Stimulated activated CD8-positive, alpha-beta memory T cell treated with anti-CD3 and anti-CD28 coated beads, Interleukin-15, amount 100 ng/mL, for 24 hours (primary cell): ENCODE measurements around the gene IFRD1.

Experiments
- DNase-seq: peaks from one replicate; pipeline ENCODE4 v3.0.0-alpha.2; 2020; ENCODE audit warnings: low read depth

The IFRD1 gene

DNA sequence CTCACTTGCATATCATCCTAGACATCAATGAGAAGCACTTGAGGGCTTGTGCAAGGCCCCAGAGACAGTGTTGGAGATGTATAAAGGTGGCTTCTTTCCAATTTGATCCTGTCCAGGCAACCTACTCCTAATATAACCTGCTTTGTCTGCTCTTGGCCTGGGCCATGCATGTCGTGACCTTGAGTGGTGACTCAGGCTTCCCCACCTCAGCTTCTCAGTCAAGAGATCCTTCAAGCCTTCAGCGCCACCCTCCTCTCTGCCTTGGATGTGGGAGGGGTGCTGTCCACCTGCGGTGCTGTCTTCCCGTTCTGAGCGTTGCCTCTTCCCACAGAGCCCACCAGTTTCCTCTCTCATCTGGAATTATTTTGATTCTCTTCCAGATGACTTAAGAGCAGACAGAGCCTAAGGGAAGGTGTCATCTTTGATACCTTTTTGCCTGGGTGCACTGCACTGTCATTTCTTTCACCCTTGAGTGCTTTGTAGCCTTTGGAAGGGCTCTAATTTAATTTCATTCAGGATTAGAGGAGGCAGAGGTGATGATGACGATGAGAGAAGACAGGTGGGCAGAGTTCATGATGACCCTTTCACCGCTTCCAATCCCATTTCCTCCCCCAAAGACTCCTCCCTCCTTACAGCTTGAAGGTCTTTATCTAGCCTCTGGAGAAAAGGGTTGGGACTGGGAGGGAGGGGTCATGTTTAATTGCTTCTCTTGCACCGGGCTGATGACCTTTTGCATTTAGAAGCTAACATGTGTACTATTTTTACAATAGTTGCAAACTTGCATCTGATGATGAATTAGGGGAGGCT, 37.4 kb downstream of the IFRD1 start:
- DNase-seq = no peak

DNA sequence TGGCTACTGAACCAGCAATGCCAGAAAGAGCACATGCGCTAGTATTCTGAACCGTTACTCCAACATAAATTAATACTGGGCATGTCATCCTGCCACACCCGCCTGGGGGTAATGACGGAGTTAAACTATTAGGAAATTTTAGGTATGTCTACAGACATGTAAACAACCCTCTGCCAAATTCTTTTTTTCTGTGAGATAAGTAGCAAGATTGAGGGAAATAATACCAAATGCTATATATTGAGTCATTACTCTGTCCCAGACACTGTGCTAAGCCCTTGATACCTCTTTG, 37.9 kb downstream of the IFRD1 start:
- no peak for DNase-seq

DNA sequence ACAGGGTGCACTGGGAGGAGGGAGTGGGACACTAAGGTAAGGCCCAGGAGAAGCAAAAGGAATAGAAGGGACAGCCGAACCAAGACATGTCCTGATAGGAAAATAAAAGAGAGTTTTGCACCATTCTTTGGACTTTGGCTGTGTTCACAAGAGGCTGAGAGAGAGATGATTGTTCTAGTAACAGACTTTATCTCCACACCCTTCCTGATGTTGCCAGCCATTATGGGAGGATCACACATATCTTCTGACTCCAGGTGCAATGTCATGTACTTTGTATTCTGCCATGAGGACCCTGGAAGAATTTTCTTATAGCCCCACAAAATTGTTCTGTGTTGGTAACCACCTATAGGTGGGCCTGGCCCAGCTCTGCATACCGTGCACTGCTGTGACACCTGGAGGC, 41.9 kb downstream of the IFRD1 start:
- DNase-seq = no peak

DNA sequence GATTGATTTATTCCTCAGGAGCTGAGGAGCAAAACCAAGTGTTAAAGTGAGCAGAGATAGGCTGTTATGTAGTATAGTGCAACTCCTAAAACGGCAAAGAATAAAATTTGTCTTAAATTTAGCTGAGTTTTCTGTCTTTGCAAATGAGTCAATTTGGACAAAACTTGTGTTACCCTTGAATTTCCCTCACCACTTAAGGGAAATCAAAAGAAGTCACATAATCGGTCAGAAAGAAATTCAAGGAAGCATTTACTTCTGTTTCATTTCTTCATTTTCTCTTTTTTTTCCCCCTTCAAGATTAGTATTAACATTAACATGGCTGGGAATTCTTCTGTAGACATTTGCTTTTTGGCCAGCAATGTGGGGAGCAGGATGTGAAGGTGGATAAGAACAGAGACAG, 44.4 kb downstream of the IFRD1 start:
- no peak for DNase-seq

DNA sequence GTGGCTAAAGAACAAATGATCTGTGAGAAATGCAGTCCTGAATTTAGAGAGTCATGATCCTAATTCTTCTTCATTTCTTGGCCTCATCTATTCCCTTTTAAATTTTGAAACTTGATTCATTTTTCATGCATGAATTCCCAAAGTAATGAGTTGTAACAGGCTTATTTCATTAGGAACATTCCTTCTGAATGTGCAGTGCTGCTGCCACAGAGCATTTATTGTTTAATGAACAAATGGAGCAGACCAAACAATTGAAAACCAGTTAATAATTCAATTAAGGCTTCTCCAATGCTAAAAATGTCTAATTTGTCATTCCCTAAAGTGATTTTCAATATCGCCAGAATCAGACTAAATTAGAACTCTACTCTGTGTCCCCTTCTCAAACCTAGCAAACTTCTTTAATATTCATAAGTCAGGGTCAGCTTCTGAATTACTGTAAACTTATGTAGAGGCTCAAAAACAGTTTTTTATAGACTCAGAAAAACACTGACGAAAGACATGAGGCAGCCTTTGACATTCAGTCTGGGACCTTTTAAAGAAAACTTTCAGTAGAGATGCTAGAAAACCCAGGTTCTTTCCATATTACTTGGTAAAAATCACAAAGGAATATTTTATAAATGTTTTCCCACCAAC, 45.0 kb downstream of the IFRD1 start:
- no peak for DNase-seq

DNA sequence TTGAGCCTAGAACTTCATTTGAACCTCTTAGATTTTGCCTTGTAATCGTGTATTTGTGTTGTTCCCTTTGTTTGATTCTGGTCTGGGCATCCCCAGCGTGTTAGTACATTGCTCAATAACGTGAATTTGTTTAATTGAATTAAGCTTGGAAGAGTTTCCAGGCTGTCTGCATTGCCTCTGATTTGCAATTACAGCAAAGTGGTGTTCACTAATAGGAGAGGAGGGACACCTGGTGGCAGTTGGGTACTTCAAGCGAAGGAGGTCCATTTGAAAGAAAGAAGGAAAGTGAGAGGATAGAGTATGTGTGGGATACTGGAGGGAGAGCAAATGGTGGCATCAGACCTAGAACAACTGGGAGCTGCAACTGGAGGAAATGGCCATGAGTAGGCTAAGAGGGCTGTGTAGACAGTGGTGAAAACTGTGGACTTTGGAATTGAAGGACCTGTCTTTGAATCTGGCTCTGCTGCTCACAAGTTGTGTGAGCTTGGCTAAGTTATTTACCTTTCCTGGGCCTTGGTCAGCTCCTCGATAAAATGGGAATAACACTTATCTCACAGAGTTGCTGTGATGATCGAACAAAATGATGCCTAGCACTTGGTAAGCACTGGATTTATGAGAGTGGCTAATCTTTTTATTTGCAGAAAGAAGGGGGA, 45.7 kb downstream of the IFRD1 start:
- no peak for DNase-seq

DNA sequence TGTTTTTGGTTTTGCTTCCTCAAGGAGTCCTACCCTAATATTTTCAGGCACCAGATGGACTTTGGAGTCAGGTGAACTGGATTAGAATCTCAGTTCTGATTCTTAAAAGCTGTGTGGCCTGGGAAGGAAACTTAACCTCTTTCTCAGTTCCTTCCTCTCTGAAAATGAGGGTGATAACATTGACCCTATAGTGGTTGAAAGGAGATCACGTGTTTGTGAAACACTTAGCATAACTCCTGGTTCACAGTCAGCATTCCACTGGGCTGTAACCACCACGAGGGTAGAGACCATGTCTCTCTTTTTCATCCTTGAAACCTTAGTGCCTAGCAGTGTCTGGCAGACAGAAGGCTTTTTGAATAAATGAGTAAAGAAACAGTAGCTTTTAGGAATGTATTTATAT, 47.2 kb downstream of the IFRD1 start:
- no peak for DNase-seq

DNA sequence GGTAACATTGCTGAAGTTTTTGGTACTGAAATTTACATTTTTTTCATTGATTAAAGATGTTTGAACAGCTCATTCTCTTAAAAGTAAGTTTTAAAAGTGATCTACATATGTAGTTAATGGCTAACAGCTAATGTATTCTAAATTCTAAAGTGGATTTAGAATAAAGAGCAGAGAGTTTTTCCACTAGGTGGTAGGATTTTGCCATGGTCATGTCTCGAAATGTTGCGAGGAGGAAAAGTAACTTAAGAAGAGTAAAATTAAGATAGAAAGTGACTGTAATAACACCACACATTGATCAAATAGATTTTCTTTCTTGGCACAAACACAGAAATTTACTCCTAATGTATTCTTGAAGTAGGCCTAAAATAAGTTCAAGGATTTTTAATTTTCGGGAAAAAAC, 50.4 kb downstream of the IFRD1 start:
- no peak for DNase-seq

DNA sequence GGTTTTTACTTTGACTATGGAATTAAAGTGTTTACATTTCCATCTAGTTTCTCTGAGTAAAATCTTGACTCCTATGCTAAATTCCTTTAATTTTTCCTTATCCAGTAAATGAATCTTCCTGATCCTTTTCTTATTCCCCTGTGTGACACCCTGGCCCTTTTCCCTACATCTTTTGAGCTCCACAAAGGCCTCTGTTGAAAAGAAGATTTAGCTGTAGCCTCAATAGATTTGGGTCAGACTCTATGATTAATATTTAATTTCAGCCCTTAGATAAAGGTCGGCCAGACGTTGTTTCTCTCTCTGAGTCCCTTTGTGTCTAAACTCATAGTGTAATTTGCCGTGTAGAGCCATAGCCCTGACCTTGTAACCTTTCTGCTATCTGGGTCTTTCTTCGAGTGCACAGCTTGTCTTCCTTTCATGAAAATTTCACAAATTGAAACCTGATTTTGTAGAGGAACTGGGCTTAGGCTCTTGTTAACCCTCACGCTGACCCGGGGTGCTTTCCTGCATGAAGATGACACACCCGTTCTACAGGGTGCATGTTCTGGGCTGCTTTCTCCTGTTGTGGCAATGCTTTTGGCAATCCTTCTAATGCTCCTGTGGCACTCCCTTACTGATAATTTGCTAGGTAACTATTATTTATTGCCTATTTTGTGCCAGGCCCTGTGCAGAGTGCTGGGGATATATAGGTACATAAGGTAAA, 51.7 kb downstream of the IFRD1 start:
- no peak for DNase-seq

DNA sequence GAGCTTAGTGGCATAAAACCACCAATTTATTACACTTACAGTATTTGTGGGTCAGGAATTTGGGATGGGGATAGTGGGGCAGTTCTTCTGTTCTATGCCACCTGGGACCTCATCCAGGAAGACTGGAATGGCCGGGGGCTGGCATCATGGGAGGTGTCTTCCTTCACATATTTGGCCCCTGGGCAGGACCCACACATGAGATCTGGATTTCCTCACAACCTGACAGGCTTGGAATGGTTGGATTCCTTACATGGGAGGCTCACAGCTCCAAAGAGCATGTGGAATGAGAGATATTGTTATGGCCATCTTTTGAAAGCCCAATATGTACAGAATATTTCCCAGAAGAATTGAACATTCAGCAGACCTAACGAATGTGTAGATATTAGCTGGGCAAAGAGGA, 52.4 kb downstream of the IFRD1 start:
- no peak for DNase-seq

DNA sequence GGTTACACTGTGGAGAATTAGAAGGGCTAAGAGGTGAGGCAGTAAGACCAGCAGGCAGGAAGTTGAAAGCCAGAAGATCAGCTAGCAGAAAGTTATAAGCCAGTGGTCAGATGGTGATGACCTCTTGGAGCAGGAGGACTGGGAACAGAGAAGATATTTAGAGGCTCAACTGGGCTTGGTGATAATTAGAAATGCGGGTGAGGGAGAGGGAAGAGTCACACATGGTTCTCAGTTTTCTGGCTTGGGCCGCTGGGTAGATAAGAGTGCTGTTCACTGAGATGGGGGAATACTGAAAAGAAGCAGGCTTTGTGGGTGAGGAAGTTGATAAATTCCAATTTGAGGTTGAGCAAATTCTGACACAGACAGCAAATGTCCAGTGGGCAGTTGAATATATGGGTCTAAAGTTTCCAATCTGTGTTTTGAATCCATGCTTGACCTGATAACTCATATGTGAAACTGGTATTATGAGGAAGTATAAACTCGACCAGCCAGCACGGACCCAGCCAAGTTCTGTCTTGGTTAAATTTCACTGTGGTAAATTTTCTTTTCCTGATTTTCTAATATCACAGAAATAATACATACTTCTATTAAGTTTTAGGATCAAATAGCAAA, 53.2 kb downstream of the IFRD1 start:
- DNase-seq = no peak

DNA sequence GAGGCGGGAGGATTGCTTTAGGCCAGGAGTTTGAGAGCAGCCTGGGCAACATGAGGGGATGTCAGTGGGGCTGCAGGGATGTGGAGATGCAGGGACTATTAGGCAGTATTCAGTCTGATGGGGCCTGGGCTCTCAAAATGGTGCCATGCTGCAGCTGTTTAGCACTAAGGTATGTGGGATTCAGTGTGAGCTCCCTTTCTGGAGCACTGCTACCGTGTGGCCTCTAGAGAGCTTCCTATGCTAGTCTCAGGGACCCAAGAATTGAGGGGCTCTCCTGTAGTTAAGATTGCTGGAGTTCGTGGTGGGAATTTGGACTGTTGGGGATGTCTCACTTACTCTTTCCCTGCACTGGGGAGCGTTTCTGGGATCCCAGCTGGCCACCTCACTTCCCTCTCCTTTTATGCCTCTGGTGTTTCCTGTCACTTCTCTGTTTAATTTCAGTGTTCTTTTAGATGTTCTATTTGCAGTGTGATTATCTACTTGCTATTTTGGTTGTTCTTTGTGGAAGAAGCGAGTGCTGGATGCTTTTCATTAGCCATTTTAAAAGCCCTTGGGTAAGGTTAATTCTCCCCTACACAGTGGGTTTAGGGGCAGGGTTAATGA, 53.9 kb downstream of the IFRD1 start:
- DNase-seq = no peak

DNA sequence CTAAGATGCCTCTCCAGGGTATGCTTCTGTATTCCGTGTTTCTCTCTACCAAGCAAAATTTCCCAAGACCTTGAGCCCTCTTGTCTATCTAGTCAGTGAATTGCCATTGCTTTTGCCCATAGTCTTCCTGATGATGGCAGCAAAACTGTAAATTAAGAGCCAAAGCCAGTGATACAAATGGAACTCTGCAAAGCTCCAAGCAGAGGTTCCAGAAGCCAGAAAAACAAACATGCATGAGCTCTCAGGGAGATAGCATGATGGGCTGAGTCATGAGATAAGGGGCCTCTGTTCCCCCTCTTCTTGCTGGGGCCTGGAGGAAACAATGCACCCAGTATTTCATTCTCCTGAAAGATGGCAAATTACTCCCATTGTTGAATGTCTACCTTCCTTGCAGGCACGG, 55.2 kb downstream of the IFRD1 start:
- no peak for DNase-seq

DNA sequence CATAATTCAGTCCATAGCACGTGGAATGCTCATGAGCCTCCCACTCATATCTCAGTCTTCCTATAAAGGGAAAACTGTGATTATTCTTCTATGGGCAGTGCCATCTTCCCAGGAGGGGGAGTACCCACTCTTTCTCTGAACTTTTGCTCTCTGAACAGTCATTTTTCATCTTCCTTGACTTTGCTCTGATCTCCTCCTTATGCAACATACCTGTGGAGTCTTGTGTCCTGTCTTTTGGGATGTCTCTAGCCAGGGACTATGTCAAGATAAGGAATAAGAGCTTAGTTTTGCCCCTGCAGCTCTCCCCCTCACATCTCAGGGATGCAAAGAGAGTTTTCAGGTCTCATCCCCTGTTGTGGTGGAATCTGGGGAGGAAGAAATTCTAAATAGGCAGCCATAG, 58.1 kb downstream of the IFRD1 start:
- DNase-seq = no peak

DNA sequence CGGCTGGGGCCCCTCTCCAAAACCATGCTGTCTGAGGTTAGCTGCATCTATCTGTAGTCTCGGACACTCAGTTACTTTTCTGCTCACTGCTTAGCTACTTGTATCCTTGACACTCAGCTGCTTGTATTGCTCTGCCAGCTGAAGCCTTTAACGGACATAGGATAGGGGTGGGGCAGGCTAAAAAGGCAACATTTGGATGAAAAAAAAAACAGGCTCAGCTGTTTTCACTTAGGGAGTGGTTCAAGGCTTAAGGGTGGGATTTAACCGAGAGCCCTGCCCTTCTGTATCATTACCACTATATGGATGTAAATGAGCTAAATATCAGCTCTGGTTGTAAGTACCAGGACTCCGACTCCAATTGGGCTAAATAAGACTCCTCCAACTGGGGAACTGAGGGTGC, 59.1 kb downstream of the IFRD1 start:
- no peak for DNase-seq

DNA sequence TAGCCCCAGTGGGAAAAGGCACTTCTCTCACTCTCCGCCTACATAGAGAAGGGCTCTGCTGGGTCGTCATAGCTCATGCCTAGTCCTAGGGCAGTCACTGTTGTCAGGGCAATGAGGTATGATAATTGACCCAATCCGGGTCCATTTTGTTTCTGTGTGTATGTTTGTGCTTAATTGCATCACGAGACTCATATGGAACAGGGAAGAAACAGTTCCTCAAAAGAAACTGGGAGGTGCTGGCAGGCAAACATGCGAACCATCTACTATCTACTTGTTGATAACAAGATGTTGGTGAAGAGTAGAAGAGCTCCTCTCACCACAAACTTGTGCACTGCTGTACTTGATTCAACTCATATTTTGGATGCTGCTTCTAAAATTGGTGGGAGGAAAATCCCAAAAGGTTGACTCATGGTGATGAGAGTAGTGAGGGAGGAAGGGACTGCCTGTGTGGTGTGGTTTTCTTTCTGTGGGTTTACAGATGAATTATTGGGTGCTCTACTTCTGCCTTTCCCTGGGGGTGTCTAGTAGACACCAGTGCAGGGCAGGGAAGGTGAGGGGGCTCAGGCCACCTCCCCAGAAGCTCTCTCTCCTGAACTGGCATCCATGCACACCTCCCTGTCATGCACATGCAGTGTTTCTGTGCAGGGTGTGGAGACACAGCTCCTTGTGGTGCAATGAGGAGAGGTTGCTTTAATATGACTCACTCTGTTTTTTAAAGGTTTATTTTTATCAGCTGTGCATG, 59.9 kb downstream of the IFRD1 start:
- DNase-seq = no peak

DNA sequence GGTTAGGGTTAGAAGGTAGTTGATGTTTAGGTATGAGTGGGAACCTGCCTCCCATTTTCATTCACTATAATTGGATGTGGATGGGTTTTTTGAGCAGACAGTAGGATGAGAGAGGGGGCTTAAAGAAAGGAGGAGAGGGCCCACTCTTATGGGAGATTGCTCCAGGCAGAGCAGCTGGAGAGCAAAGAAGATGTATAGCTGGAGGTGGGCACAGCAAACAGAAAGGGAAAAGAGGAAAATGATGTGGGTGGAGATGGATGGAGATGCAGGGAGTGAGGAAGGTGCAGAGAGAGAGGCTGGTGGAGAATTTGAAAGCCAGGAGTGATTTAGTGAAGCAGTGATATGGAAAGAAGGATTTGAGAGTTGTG, 60.5 kb downstream of the IFRD1 start:
- no peak for DNase-seq

DNA sequence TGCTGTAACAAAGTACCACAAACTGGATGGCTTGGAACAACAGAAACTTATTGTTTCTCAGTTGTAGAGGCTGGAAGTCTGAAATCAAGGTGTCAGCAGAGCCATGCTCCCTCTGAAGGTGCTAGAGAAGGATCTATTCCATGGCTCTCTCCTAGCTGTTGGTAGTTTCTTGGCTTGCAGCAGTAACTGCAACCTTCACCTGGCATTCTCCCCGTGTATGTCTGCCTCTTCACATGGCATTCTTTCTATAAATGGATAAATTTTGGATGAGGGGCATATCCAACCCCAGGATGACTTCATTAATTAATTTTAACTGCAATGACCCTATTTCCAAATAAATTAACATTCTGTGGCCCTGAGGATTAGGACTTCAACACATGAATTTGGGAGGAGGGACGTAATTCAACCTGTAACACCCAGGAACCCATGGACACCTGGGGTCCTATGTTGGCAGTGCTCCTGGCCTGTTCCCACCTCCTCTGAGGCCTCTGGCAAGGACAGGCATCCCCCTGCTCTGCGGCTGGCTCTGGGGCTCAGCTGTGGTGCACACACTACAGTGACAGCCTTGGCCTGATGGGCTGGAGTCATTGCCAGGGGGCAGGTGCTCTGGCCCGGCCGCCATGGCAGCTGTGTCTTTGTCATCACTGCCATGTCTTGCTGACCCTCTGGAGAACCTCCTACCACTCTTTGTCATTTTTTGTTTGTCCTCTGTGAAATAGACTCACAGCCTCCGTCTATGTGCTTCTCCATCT, 61.4 kb downstream of the IFRD1 start:
- DNase-seq = no peak

DNA sequence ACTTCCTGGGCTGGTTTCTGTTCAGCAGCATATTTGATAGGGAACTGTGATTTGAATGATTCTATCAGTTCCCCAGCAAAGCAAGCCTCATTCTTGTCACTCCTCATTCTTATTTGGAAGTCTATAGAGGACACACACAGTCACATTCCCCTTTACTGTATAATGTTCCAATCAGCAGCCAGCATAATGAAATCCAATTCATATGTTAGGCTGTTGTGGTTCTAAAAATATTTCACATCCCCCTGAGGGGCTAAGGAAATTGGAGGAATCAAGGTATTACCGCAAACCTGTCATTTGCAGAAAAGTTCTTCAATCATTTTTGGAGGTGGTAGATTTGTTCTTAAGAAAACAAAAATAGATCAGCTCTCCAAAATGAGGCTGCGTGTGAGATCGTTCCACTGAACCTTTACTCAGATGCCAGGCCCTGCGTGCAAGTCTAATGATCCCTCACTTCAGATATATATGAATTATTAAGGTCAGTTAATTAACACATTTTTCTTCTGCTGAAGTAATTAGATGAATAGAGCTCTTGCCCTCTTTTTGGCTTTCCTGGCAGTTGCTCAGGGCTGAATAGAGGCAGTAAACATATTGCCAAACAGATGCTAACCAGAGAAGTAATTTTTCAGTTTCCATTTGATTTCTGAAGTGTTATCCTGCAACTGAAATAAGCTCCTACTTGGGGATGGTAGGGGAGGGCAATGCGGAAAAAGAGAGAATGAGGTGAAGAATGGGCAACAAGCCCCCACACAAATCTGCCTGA, 62.4 kb downstream of the IFRD1 start:
- DNase-seq = no peak

DNA sequence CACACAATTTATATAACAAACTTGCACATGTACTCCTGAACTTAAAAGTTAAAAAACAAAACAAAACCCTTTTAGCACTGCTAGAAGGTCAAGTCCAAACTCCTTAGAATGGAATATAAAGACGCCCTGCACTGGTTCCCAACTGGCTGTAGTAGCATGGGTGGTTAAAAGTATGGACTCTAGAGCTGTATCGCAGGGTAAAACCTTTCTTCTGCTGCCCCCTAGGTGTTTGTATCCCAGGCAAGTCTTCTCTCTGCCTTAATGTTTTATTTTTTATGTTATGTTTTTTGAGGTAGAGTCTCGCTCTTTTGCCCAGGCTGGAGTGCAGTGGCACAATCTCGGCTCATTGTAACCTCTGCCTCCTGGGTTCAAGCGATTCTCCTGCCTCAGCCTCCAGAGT, 65.7 kb downstream of the IFRD1 start:
- DNase-seq = no peak
